H54 (cell line): ENCODE results near the gene TMEM270.
A peak's percentile ranks its signal among the peaks of the same experiment; 100 is the strongest.

Experiments used
- DNase-seq: peaks from one replicate; pipeline ENCODE4 v3.0.0; 2011; ENCODE audit warnings: low spot score, mixed read lengths; ENCODE audit not compliant: insufficient read length
- FAIRE-seq: peaks from 3 replicates; lab custom pipeline; 2011; peaks lifted over from hg19 to GRCh38; lab: Jason Lieb, UNC
- POLR2A ChIP-seq: IDR thresholded peaks from 2 replicates; pipeline ENCODE4 v1.6.1; 2011; ENCODE audit warnings: low read depth, mild to moderate bottlenecking, low read length

TMEM270 gene

DNA sequence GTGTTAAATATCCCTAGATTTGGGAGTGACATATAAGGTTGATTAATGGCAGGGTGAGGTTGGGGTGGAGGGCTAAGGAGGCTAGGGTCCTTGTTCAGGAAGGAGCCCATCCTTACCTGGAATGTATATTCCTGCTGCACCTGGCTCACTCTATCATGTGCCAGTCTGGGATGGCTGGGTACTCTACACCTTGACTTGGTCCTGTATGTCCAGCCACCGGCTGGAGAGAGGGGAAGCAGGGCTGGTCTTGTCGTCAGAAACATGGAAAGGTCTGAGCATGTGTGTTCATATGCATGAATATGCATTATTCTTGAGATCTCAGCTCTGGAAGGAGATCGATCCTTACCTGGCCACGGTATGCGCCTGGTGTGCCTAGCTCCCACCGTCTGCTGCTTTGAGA is 33.2 kb downstream of the TMEM270 start:
- no peak for DNase-seq
- no peak for TF ChIP-seq POLR2A
- no peak for FAIRE-seq

DNA sequence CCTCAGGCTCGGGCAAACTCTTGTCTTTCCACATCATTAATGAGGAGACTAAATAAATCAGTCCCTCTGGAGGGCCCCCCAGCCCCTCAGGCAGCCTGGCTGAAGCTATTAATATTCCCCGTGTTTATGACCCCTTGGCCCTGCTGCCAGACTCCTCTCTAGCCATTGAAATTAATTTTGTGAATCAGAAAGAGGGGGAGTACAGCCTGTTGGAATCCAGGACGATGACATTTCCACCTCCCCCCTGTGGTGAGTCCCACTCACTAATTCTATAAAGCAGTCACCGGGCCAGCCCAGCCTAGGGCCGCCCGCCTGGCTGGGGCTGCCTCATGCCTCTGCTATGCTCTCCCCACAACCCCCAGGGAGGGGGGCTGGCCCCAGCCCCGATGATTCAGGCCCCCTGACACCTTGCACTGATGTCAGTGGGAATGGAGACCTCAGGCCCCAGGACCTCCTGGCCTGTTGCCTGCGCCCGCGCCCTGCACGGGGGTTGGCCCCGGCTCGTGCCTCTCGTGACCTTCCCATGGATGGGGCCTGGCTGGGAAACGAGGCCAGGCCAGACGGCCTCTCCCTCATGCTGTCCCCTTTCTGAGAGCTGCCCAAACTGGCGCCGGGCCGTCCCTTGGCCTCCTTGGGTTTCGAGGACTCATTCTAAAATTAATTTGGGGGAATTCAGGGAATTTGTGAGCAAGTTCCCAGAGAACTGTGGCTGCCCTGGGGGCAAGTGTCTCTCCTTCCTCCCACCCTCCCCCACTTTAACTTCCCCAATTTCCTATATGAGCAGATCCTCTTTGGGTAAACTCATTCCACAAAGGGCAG is 34.0 kb downstream of the TMEM270 start:
- DNase-seq (peak; percentile 95), FAIRE-seq (no peak)
- TF ChIP-seq POLR2A, result no peak

DNA sequence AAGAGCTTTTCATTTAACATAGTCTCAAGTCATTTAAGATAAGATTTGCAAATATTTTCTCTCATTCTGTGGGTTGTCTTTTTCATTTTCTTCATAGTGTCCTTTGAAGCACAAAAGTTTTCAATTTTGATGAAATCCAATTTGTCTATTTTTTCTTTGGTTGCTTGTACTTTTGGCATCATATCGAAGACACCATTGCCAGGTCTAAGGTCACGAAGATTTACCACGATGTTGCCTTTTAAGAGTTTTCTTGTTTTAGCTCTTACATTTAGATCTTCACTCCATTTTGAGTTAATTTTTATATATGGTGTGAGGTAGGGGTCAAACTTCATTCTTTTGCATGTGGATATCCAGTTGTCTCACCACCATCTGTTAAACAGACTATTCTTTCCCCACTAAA is 34.7 kb downstream of the TMEM270 start:
- FAIRE-seq (no peak), DNase-seq (no peak)
- no peak for TF ChIP-seq POLR2A

DNA sequence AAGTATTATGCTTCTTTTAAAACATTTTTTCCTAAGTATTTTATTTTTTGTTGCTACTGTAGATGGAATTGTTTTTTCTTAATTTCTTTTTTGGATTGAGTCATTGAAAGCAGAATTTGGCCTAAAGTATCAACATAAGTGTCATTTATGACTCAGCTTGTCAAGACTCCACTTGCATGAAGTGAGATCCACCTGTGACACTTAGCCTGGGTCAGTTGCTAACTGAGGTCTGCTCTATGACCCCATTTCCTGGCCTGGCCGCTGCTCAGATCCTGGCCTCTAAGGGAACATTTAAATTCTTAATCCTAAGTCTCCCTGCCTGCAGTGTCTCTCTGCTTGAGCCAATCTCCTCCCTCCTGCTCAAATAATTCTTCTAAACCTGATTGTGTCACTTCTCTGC is 35.5 kb downstream of the TMEM270 start:
- FAIRE-seq (no peak), DNase-seq (no peak)
- TF ChIP-seq POLR2A, result no peak

DNA sequence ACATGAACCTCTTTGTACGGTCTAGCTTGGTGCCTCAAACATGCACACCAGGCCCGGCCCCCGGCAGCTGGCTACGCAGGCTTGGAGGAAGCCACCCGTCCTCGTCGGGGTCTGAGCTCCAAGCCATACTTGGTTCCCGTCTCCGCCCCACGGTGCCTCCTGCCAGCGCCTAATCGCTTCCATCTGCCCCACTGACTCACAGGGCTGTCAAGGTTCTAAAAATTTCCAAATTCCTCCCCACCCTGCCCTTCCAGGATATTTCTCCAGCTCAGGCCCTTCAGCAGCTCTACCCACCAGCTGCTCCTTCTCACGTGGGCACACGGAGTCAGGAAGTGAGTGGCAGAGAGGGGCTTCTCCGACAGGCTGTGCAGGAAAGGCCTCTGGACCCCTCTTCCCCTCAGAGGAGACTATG is 38.8 kb downstream of the TMEM270 start:
- TF ChIP-seq POLR2A, result no peak
- FAIRE-seq (no peak), DNase-seq (peak; percentile 76)

DNA sequence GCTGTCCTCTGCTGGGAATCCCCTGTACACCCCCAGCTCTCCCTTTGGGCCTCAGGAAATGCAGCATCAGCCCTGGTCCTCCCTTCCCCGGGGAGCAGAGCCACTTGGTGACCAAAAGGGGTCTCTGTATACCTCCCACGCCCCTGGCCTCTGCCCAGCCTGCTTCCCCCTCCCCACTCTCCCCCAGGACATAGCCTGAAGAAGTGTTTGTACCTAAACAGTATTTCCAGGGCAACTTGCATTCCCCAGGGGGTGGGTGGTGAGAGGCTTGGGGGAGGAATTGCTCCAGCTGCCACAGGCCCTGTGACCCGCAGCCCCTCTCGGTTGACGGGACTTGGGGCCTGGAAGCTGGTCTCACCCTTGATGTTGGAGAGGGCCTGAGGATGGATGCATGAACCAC is 39.3 kb downstream of the TMEM270 start:
- FAIRE-seq (no peak), DNase-seq (no peak)
- TF ChIP-seq POLR2A, result no peak

DNA sequence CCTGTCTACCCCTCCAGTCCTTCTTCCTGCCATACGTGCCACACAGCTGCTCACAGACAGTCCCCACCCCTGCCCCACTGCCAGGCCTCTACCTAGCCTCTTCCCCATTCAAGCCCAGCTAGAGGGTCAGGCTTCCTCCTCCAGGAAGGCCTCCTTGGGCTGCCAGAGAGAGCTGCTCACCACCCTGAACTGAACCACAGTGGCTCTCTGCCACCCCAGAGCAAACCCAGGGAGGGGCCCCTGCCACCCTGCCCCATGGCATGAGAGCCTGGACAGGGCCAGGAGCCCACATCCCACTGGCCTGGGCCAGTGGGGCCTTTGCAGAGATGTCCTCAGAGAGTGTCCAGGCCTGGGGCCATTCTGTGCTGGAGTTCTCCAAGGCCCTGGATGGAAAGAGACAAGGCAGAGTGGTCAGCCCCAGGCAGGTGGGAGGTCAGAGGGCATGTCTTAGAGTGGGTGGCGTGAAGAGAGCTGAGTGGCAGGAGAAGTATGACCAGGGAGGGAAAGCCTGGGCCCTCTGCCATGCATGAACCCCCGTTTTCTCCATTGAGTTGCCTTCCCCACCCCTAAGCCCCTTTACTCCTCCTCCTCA is 40.4 kb downstream of the TMEM270 start:
- FAIRE-seq, result no peak
- no peak for DNase-seq
- TF ChIP-seq POLR2A, result no peak

DNA sequence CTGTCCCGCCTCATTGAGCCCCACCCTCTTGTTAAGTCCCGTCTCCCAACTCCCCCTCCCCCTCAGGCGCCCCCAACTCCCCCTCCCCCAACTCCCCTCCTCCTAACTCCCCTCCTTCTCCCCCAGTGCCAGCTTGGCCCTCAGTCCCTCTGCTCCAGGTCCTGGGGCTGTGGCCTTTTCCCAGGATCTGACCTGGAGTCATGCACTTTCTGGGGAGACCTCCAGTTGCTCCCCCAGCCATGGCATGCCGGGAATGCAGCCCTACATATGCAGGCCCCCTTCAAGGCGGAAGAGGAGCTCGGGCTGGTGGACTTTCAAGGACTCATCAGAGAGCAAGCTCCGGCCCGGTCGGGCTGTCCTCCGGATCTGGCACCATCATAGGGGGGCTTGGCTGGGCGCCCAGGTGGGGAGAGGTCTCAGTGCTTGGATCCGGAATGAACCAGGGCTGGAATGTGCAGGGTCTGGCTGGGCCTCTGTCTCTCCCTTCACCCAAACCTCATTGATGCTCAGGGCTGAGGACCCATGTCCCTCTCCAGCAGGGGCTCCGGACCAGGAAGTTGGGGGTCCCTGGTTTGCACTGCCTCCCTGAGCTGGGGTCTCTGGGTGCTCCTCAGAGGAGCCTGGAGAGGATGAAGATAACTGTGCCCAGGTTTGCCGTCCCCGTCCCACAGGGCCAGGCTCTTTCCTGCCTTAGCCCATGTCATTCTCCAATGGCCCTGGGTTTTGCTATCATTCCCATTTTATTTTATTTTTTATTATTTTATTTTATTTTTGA is 41.1 kb downstream of the TMEM270 start:
- DNase-seq (no peak), FAIRE-seq (no peak)
- no peak for TF ChIP-seq POLR2A

DNA sequence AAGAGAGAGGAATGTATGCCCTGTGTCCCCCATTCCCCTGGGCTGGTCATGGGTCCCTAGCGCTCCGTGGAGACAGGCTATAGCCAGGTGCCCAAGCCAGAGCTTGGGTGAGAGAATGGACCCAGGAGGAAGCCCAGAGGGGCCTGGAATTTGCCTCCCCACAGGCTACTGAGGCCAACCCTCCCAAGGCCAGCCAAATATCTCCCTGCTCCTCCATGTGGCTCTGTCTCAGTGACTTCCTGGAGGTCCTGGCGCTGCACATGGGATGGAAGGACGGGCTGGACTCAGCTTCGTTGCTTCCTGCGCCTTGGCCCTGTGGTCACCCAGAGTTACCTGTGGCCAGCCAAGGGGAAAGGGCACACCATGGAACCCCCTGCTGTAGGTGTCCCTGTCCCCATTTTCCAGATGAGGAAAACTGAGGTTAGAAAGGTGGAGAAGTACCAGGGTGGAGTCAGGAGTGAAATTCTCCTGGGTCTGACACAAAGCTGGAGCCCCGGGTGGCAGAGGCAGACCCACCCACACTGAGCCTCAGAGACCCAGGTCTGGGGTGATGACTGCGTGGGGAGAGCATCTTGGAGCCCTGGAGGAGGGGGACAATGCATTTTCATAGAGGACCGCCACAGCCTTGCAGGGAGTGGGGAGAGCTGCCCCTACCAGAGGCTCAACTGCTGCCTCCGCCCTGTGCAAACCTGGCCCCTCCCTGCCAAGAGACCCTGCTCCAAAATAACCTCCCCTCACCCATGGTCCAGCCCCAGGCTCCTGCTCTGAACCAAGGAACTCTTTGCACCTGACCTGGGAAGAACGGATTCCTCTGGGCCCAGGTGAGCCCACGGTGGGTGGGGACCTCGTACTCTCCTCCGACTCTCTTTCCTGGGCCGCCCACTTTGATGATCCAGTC is 42.6 kb downstream of the TMEM270 start:
- FAIRE-seq (no peak), DNase-seq (no peak)
- no peak for TF ChIP-seq POLR2A

DNA sequence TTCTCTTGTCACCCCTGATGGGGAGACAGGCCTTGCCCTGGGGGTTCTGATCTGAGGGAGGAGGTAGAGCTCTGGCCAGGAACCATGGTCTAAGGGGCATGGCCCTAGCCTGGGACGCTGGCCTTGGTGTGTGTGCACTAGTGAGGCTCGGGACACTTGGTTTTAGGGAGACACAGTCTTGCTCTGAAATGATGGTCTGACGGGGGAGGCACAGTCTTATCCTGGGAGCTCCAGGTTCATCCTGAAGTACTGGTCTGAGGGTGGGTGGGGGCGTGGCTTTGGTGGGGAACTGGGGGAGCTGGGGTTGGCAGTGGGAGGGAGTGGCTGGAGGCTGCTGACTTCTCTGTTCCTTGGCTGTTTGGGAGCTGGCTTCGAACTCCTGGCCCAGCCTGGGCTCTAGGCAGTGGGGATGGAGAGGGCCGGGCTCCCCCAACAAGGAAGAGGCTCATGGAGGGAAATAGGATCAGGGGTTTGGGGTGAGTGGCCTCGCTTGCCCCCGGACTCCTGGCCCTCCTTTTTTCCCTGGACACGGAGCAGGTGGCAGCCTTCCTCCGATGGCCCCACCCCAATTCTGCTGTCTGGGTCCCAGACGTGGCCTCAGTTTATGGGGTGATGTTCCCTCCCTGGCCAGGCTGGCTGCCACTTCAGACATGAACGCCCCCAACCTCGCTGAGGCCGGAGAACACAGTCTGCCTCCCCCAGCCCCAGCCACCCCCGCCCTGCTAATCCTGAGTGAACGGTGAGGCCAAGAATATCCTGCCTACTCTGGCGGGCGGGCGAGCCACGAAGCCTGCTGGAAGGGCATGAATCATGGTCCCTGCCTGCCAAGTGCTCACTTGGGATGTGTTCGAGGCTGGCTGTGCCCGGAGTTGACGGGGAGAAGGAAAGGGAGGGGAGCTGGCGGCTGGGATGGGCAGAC is 43.5 kb downstream of the TMEM270 start:
- peak; percentile 62 for FAIRE-seq
- DNase-seq, result no peak
- TF ChIP-seq POLR2A, result no peak

DNA sequence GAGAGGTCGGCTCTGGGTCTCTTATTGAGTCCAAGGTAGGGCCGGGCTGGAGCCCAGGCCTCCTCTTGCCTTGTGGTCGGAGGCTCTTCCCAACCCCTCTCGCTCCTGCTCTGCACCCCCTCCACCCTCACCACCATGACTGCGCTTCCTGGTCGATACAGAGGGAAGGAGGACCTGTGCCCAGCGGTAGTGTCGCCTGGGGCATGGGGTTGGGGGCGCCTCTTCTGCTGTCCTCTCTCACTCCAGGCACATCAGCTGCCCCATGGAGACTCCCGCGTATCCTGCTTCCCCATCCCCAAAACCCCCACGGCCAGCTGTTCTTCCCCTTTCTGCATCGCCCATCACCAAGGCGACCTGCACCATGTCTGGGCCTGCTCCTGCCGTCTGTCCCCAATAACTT is 44.4 kb downstream of the TMEM270 start:
- no peak for TF ChIP-seq POLR2A
- DNase-seq (no peak), FAIRE-seq (no peak)

DNA sequence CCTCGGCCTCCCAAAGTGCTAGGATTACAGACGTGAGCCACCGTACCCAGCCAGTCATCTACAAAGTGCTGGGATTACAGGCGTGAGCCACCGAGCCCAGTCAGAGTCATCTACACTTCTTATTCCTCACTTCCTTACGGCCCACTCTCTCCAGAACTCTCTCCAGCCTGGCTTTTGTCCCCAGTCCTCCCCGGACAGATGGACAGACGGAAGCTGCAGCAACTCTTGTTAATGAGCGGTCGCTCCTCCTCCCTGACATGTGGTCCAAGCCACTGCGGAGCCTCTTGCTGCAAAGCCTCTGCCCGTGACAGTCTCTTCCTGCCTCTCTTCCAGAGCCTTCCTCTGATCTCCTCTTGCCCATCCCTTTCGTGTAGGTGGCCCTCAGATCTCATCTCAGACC is 45.9 kb downstream of the TMEM270 start:
- TF ChIP-seq POLR2A, result no peak
- DNase-seq (no peak), FAIRE-seq (no peak)
